IMR-90 (cell line): ENCODE measurements around the gene DEPDC5. TPM values are rescaled to one million over a fixed set of nuclear protein-coding genes. Genes with fewer than 3 reads are reported as not detected.

Experiments used
- ATAC-seq: fragments of 200-7000 bp; cut with Tn5 transposase; 2 replicates; pipeline ENCODE4 v1.9.1; 2020; ENCODE audit warnings: low read depth, mild to moderate bottlenecking, moderate library complexity
- BruUV-seq: library from RNA; stranded (reverse); fragments of 400-500 nt; replicated peaks from 2 replicates; lab custom pipeline; 2021; lab: Mats Ljungman, UMichigan
- CTCF ChIA-PET: fragments of 300-600 bp; formaldehyde crosslinking; extraction: SDS; loops from one replicate; lab custom pipeline; 2021; ENCODE audit warnings: antibody characterized with exemption; lab: Yijun Ruan, JAX
- POLR2A ChIA-PET: fragments of 300-600 bp; sonication (Branson Sonifier 250); formaldehyde crosslinking; loops from one replicate; lab custom pipeline; 2022; ENCODE audit warnings: antibody characterized with exemption; ENCODE audit not compliant: unreplicated experiment; lab: Charles Lee
- DNase-seq: peaks from one replicate; pipeline ENCODE4 v3.0.0; 2013
- H2AFZ ChIP-seq: replicated peaks from 2 replicates; pipeline ENCODE3; 2013; ENCODE audit warnings: low read length, mild to moderate bottlenecking; ENCODE audit not compliant: poor library complexity
- H2AK5ac ChIP-seq: 2 replicates; pipeline ENCODE4 v1.6.1; 2013; ENCODE audit warnings: low read depth, low read length, inconsistent platforms
- H2AK9ac ChIP-seq: replicated peaks from 2 replicates; pipeline ENCODE3; 2013; ENCODE audit warnings: mild to moderate bottlenecking, low read depth, low read length, moderate library complexity; ENCODE audit not compliant: poor library complexity
- H2BK120ac ChIP-seq: 2 replicates; pipeline ENCODE4 v1.6.1; 2013; ENCODE audit warnings: low read depth, low read length, inconsistent platforms
- H2BK15ac ChIP-seq: 3 replicates; pipeline ENCODE4 v1.6.1; 2013; ENCODE audit warnings: low read depth, low read length, inconsistent platforms
- H2BK20ac ChIP-seq: 2 replicates; pipeline ENCODE4 v1.6.1; 2013; ENCODE audit warnings: low read depth, mild to moderate bottlenecking, inconsistent platforms, low read length, moderate library complexity
- H2BK5ac ChIP-seq: 2 replicates; pipeline ENCODE4 v1.6.1; 2013; ENCODE audit warnings: mild to moderate bottlenecking, low read depth, low read length, inconsistent platforms; ENCODE audit not compliant: poor library complexity, severe bottlenecking
- H3K14ac ChIP-seq: replicated peaks from 2 replicates; pipeline ENCODE4 v1.6.1; 2013; ENCODE audit warnings: low read depth, low read length, inconsistent platforms
- H3K18ac ChIP-seq: 2 replicates; pipeline ENCODE4 v1.6.1; 2013; ENCODE audit warnings: low read depth, low read length, control low read depth
- H3K23ac ChIP-seq: 2 replicates; pipeline ENCODE4 v1.6.1; 2013; ENCODE audit warnings: low read depth, low read length, inconsistent platforms
- H3K27ac ChIP-seq: 2 replicates; pipeline ENCODE4 v1.5.1; 2013; ENCODE audit warnings: mild to moderate bottlenecking, control low read depth, low read length; ENCODE audit not compliant: insufficient read depth
- H3K27me3 ChIP-seq: 2 replicates; pipeline ENCODE4 v1.6.1; 2013; ENCODE audit warnings: low read length; ENCODE audit not compliant: control insufficient read depth, insufficient read depth
- H3K36me3 ChIP-seq: 2 replicates; pipeline ENCODE4 v1.6.1; 2013; ENCODE audit warnings: low read length, mixed read lengths; ENCODE audit not compliant: control insufficient read depth, insufficient read depth
- H3K4ac ChIP-seq: 2 replicates; pipeline ENCODE4 v1.6.1; 2013; ENCODE audit warnings: low read depth, low read length, inconsistent platforms
- H3K4me1 ChIP-seq: 2 replicates; pipeline ENCODE4 v1.6.1; 2013; ENCODE audit warnings: low read length, mixed read lengths; ENCODE audit not compliant: control insufficient read depth, insufficient read depth
- H3K4me2 ChIP-seq: 2 replicates; pipeline ENCODE4 v1.6.1; 2013; ENCODE audit warnings: low read depth, mild to moderate bottlenecking, control low read depth, low read length, moderate library complexity
- H3K4me3 ChIP-seq: 2 replicates; pipeline ENCODE4 v1.5.1; 2013; ENCODE audit warnings: low read depth, mild to moderate bottlenecking, control low read depth, low read length, moderate library complexity; ENCODE audit not compliant: insufficient read depth
- H3K56ac ChIP-seq: 2 replicates; pipeline ENCODE4 v1.6.1; 2013; ENCODE audit warnings: low read length, inconsistent platforms; ENCODE audit not compliant: insufficient read depth; ENCODE audit errors: extremely low read depth
- H3K79me1 ChIP-seq, 2 experiments: 2 replicates each; pipeline ENCODE4 v1.6.1; 2013; ENCODE audit warnings: low read length in 2 of 2, inconsistent platforms in 1 of 2, low read depth in 1 of 2
- H3K9ac ChIP-seq: 2 replicates; pipeline ENCODE4 v1.6.1; 2013; ENCODE audit warnings: low read depth, low read length, control low read depth
- H3K9me1 ChIP-seq: 2 replicates; pipeline ENCODE4 v1.6.1; 2013; ENCODE audit warnings: low read length, inconsistent platforms; ENCODE audit not compliant: insufficient read depth
- H3K9me3 ChIP-seq: 2 replicates; pipeline ENCODE4 v1.6.1; 2013; ENCODE audit warnings: low read length; ENCODE audit not compliant: control insufficient read depth, insufficient read depth
- H4K20me1 ChIP-seq: 2 replicates; pipeline ENCODE4 v1.6.1; 2013; ENCODE audit warnings: low read length, inconsistent platforms; ENCODE audit not compliant: insufficient read depth
- H4K5ac ChIP-seq: 2 replicates; pipeline ENCODE4 v1.6.1; 2013; ENCODE audit warnings: mild to moderate bottlenecking, low read depth, low read length, control low read depth
- H4K8ac ChIP-seq, 2 experiments: 2 replicates each; pipeline ENCODE4 v1.6.1; 2013; ENCODE audit warnings: low read depth in 2 of 2, low read length in 2 of 2, control low read depth in 1 of 2, inconsistent platforms in 1 of 2
- H4K91ac ChIP-seq: 2 replicates; pipeline ENCODE4 v1.6.1; 2013; ENCODE audit warnings: low read depth, low read length, inconsistent platforms; ENCODE audit not compliant: insufficient read depth
- BHLHE40 ChIP-seq: fragments of 150-350 bp; IDR thresholded peaks from 2 replicates; pipeline ENCODE4 v1.6.1; 2016; ENCODE audit warnings: mild to moderate bottlenecking, low read depth, low read length
- CEBPB ChIP-seq: IDR thresholded peaks from 2 replicates; pipeline ENCODE4 v1.6.1; 2012; ENCODE audit warnings: low read depth, low read length, improper control_type of control experiment
- CHD1 ChIP-seq: IDR thresholded peaks from 2 replicates; pipeline ENCODE4 v1.6.1; 2012; ENCODE audit warnings: low read depth, low read length, improper control_type of control experiment
- FOS ChIP-seq: fragments of 150-350 bp; IDR thresholded peaks from 2 replicates; pipeline ENCODE4 v1.6.1; 2016; ENCODE audit warnings: low read depth, low read length
- MAFK ChIP-seq: IDR thresholded peaks from 2 replicates; pipeline ENCODE4 v1.6.1; 2012; ENCODE audit warnings: low read depth, low read length, improper control_type of control experiment
- MAZ ChIP-seq: IDR thresholded peaks from 2 replicates; pipeline ENCODE4 v1.6.1; 2012; ENCODE audit warnings: low read depth, mild to moderate bottlenecking, low read length, improper control_type of control experiment, moderate library complexity, borderline replicate concordance
- MXI1 ChIP-seq: IDR thresholded peaks from 2 replicates; pipeline ENCODE4 v1.6.1; 2012; ENCODE audit warnings: low read depth, mild to moderate bottlenecking, low read length, moderate library complexity, borderline replicate concordance
- NFE2L2 ChIP-seq: fragments of 150-350 bp; IDR thresholded peaks from 2 replicates; pipeline ENCODE4 v1.6.1; 2016; ENCODE audit warnings: low read depth, mild to moderate bottlenecking, low read length
- POLR2A ChIP-seq: IDR thresholded peaks from 2 replicates; pipeline ENCODE4 v1.6.1; 2012; ENCODE audit warnings: mild to moderate bottlenecking, low read depth, low read length
- RAD21 ChIP-seq: IDR thresholded peaks from 2 replicates; pipeline ENCODE4 v1.6.1; 2012; ENCODE audit warnings: low read length, improper control_type of control experiment
- RCOR1 ChIP-seq: IDR thresholded peaks from 2 replicates; pipeline ENCODE4 v1.6.1; 2012; ENCODE audit warnings: mild to moderate bottlenecking, low read length, improper control_type of control experiment; ENCODE audit not compliant: insufficient replicate concordance
- RFX5 ChIP-seq: IDR thresholded peaks from 2 replicates; pipeline ENCODE4 v1.8.0; 2012; ENCODE audit warnings: low read depth, mild to moderate bottlenecking, low read length, moderate library complexity
- SMC3 ChIP-seq: fragments of 150-350 bp; IDR thresholded peaks from 2 replicates; pipeline ENCODE4 v1.6.1; 2016; ENCODE audit warnings: low read depth, mild to moderate bottlenecking, antibody characterized with exemption, low read length, moderate library complexity
- WGBS, 2 experiments: methylation state at CpG; one replicate each; pipeline versions ENCODE4 v1.1.5 to v1.1.7; 2013; ENCODE audit warnings: missing lambda C conversion rate in 2 of 2; ENCODE audit not compliant: insufficient read length in 1 of 2; ENCODE audit errors: extremely low coverage in 2 of 2; 5-methylcytosine and 5-hydroxymethylcytosine counted together
- dilution Hi-C: fragments of 300-500 bp; cut with HindIII; formaldehyde crosslinking; loops from one replicate; pipeline ENCODE4 v1.14.3; 2018; ENCODE audit warnings: low sequenced_read_pairs; ENCODE audit not compliant: unreplicated experiment
- in situ Hi-C: fragments of 300-500 bp; cut with MboI; formaldehyde crosslinking; loops from 3 replicates; pipeline ENCODE4 v1.14.3; 2019; ENCODE audit warnings: low sequenced_read_pairs, inconsistent platforms, mixed read lengths
- intact Hi-C: fragments of 100-400 bp; cut with micrococcal nuclease; formaldehyde crosslinking; loops from 2 replicates; pipeline ENCODE4 v1.10.0; 2022
- polyA plus RNA-seq, 3 experiments: library from polyadenylated mRNA; depleted of rRNA; stranded (reverse); fragments of >200 nt; gene quantifications; 2 replicates each; pipeline ENCODE4 v1.2.3, GENCODE V29; 2012; ENCODE audit warnings: low replicate concordance in 1 of 3
- total RNA-seq: library from RNA; depleted of rRNA; stranded (reverse); fragments of >200 nt; gene quantifications from 2 replicates; pipeline ENCODE4 v1.2.3, GENCODE V29; 2012
- TF ChIP-seq, protein P1 (sequence below): conservative IDR thresholded peaks from 2 replicates; pipeline ENCODE4 v1.5.1; 2012; ENCODE audit warnings: mild to moderate bottlenecking, low read depth, low read length, improper control_type of control experiment
- TF ChIP-seq, protein P2 (sequence below): fragments of 150-350 bp; IDR thresholded peaks from 2 replicates; pipeline ENCODE4 v1.6.1; 2016; ENCODE audit warnings: low read depth, mild to moderate bottlenecking, low read length, moderate library complexity, borderline replicate concordance
- TF ChIP-seq, protein P3 (sequence below): fragments of 150-350 bp; IDR thresholded peaks from 2 replicates; pipeline ENCODE4 v1.6.1; 2017; ENCODE audit warnings: mild to moderate bottlenecking, antibody characterized with exemption, low read length, low read depth

The DEPDC5 gene
- total and polyA plus RNA-seq, 2 of the 4 experiments (the other 2 are of a cell fraction): 6.6 to 12.9 TPM

- H3K9ac ChIP-seq: no peak overlapping the region
- no peak for ATAC-seq
- no peak overlapping the region for H3K27ac ChIP-seq
- ChIA-PET CTCF (no interaction called here), POLR2A (no interaction called here)
- H4K8ac ChIP-seq: no peak overlapping the region
- no peak overlapping the region for H3K14ac ChIP-seq
- H2BK15ac ChIP-seq: no peak overlapping the region
- peaks cover 7% of the 10 kb centered on the region; the same call in 1 of the 2 replicates for H3K27me3 ChIP-seq
- BruUV-seq: no TSS peak
- no peak overlapping the region for H2AK9ac ChIP-seq
- no peaks in the 10 kb centered on the region for H3K9me3 ChIP-seq
- in situ Hi-C loops: no loop called here
- no peaks in the 10 kb centered on the region for H3K36me3 ChIP-seq
- no peak overlapping the region for H2BK120ac ChIP-seq
- no peak overlapping the region for H3K56ac ChIP-seq
- no peak overlapping the region for H3K4ac ChIP-seq
- H4K5ac ChIP-seq: no peak overlapping the region
- H2AFZ ChIP-seq: no peak overlapping the region
- H2BK20ac ChIP-seq: no peak overlapping the region
- H3K4me1 ChIP-seq: no peaks in the 10 kb centered on the region
- H3K4me3 ChIP-seq: no peak overlapping the region
- no peaks in the 10 kb centered on the region for H3K79me1 ChIP-seq
- WGBS, 2 experiments: no CpG with 5 or more reads among the region's 3 CpGs
- no peak overlapping the region for H3K23ac ChIP-seq
- no peak overlapping the region for H3K4me2 ChIP-seq
- TF ChIP-seq RFX5 (no peak), BHLHE40 (no peak), RAD21 (no peak), NFE2L2 (no peak), SMC3 (no peak), MAFK (no peak), POLR2A (no peak), CHD1 (no peak), MXI1 (no peak), MAZ (no peak), FOS (no peak), CEBPB (no peak), RCOR1 (no peak)
- TF ChIP-seq, protein P1, sequence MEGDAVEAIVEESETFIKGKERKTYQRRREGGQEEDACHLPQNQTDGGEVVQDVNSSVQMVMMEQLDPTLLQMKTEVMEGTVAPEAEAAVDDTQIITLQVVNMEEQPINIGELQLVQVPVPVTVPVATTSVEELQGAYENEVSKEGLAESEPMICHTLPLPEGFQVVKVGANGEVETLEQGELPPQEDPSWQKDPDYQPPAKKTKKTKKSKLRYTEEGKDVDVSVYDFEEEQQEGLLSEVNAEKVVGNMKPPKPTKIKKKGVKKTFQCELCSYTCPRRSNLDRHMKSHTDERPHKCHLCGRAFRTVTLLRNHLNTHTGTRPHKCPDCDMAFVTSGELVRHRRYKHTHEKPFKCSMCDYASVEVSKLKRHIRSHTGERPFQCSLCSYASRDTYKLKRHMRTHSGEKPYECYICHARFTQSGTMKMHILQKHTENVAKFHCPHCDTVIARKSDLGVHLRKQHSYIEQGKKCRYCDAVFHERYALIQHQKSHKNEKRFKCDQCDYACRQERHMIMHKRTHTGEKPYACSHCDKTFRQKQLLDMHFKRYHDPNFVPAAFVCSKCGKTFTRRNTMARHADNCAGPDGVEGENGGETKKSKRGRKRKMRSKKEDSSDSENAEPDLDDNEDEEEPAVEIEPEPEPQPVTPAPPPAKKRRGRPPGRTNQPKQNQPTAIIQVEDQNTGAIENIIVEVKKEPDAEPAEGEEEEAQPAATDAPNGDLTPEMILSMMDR: no peak
- TF ChIP-seq, protein P2, sequence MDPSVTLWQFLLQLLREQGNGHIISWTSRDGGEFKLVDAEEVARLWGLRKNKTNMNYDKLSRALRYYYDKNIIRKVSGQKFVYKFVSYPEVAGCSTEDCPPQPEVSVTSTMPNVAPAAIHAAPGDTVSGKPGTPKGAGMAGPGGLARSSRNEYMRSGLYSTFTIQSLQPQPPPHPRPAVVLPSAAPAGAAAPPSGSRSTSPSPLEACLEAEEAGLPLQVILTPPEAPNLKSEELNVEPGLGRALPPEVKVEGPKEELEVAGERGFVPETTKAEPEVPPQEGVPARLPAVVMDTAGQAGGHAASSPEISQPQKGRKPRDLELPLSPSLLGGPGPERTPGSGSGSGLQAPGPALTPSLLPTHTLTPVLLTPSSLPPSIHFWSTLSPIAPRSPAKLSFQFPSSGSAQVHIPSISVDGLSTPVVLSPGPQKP: no peak
- TF ChIP-seq, protein P3, sequence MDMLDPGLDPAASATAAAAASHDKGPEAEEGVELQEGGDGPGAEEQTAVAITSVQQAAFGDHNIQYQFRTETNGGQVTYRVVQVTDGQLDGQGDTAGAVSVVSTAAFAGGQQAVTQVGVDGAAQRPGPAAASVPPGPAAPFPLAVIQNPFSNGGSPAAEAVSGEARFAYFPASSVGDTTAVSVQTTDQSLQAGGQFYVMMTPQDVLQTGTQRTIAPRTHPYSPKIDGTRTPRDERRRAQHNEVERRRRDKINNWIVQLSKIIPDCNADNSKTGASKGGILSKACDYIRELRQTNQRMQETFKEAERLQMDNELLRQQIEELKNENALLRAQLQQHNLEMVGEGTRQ: no peak
- no peak overlapping the region for H3K18ac ChIP-seq
- no peaks in the 10 kb centered on the region for H4K20me1 ChIP-seq
- 0 out of 2 replicates have a peak, but pooled peaks cover 4% of the 10 kb centered on the region for H3K9me1 ChIP-seq
- no peak overlapping the region for H2BK5ac ChIP-seq
- no peak for DNase-seq
- dilution Hi-C loops: no loop called here
- H2AK5ac ChIP-seq: no peak overlapping the region
- no peak overlapping the region for H4K91ac ChIP-seq
- intact Hi-C loops: loop anchor here (5.0 kb wide), 1 partner anchor 96 kb away; no protein-coding TSS in a partner anchor
These were observed 167.3 kb downstream of the DEPDC5 start for GRCh38 chr22:31921106-31921505.
